Stimulated activated CD4-positive, alpha-beta T cell treated with anti-CD3 and anti-CD28 coated beads, Interleukin-12 subunit alpha, Interleukin-12 subunit beta, amount 100 ng/mL, for 4 hours (primary cell): ENCODE results near the gene ATP5IF1.

Experiments
- DNase-seq: peaks from one replicate; pipeline ENCODE4 v3.0.0-alpha.2; 2020

The ATP5IF1 gene

GRCh38 chr1:28239004-28239403 is 3.1 kb downstream of the ATP5IF1 start:
- DNase-seq = no peak

DNA sequence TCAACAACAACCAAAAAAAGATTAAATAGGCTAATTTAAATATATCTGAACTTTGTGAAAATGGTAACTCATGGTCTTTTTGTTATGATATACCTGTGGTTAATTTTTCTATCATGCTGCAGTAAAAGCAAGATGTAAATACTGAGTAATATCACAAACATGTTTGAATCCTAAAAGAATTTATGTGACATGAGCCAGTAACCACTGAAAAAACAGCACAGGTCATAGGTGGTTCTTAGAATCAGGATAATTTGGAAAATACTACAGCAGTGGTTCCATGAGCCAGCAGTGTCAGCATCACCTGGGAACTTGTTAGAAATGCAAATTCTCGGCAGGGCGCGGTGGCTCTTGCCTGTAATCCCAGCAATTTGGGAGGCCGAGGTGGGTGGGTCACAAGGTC is 4.1 kb downstream of the ATP5IF1 start:
- DNase-seq = no peak

DNA sequence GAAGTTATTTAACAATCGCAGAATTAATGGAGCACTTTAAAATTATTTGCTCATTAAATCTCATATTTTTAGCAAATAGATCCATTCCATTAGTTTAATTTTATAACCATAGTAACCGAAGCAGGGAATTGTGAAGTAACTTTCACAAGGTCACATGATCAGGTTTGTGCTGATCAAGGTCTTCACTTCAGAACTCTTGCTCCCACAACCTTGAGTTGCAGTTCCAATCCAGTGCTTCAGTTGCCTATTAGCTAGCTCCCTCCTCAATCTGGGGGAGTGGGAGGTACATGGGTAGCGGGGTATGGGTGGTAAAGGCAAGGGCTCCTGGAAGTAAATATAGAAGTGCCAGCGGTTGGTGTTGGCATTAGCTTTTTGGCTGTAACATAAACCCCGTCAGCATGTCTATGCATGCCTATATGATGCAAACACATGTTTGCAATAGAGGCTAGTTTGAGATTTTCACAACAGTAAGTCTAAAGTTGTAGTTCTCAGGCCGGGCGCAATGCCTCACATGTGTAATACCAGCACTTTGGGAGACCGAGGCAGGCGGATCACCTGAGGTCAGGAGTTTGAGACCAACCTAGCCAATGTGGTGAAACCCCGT is 5.8 kb downstream of the ATP5IF1 start:
- DNase-seq = no peak

DNA sequence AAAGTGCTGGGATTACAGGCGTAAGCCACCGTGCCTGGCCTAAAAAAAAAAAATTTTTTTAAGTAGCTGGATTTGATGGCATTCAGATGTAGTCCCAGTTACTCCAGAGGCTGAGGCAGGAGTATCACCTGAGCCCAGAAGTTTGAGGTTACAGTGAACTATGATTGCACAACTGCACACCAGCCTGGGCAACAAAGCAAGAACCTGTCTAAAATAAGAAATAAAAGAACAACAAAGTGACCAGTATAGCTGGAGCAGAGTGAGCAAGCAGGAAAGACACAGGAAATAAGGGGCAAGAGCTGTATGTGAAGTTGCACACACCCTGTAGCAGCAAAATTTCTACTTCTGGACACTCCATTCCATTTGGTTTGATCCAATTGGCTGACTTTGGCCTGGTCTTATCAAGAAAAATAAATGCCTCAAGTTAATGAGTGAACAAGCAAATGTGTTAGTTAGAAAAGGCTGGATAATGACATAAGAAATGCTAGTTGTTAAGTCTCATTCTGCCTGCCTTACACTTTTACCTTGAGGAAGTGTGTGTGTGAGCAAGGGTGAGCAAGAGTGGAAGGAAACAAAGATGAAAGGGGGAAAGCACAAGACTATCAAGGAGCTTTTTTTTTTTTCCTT is 7.9 kb downstream of the ATP5IF1 start:
- DNase-seq = no peak

- no peak for DNase-seq
These were observed 8.8 kb downstream of the ATP5IF1 start for GRCh38 chr1:28244549-28245251.

DNA sequence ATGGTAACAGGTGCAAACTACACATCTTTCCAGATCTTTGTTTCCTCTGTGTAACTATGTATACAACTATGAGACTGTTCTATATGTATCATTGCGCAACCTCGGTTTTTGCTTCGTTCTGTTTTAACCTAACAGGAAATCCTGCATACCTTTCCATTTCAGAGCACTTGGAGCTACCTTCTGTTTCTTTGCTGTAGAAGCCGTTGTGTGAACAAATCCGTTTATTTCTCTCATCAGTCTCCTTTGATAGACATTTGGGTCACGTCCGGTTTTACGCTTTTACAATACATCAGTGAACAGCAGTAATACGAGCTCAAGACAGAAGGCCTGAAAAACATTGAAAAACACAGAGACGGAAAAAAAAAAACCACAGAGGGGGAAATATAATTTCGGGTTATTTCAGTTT is 10.5 kb downstream of the ATP5IF1 start:
- DNase-seq = no peak

DNA sequence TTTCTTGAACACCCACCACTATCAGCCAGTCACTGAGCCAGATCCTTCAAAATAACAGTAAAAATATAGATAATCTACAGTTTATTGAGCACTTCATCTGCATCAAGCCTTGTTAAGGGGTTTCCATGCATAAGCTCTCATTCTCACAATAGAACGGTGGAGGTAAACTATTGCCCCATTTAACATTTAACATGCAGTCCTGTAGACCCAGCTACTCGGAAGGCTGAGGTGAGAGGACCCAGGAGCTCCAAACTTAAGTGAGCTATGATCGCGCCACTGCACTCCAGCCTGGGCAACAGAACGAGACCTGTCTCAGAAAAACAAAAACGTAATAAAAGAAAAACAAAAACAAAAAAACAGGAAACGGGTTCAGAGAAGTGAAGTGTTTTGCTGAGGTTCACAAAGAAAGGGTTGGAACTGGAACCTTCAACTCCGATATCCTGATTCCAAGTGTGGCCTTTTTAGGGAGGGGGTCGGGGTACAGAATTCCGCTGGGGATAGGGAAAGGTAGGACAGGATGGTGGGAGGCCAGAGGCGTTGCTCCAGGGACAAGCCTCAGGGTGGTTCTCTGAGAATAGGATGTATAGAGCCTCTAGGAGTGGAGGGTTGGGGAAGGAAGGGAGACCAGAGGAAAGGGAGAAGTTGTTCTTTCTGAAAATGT is 11.8 kb downstream of the ATP5IF1 start:
- no peak for DNase-seq

DNA sequence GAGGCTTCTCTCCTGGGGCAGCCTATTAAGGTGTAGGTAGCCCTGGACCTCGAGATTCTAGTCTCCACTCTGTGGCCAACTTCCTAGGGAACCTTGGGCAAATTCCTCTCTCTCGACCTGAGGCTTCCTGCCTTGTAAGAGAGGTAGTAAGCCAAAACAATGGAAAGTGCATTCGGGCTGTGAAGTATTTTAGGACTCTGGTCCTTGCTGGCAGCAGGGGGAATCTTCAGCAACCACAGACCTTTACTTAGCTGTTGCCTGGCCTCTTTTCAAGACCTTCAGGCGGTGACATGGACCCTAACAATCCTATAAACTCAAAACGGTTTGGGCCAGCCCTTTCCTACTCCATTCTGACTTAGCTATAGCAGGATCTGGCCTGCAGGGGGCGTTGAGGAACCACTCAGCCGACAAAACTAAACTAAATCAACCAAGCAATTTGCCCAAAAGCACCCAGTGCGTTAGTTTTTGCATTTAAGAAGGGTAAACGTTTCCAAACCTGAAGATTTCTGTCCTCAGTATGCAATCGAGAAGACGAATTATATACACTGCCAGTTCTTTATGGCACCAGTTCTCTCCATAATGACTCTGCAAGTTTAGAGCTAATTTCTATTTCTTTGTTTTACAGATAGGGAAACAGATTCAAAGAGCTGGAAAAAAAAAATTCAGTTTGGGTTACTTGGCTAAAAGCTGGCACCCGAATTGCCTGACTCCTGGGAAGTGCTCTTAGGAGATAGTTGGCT is 12.5 kb downstream of the ATP5IF1 start:
- peak; percentile 77 for DNase-seq

DNA sequence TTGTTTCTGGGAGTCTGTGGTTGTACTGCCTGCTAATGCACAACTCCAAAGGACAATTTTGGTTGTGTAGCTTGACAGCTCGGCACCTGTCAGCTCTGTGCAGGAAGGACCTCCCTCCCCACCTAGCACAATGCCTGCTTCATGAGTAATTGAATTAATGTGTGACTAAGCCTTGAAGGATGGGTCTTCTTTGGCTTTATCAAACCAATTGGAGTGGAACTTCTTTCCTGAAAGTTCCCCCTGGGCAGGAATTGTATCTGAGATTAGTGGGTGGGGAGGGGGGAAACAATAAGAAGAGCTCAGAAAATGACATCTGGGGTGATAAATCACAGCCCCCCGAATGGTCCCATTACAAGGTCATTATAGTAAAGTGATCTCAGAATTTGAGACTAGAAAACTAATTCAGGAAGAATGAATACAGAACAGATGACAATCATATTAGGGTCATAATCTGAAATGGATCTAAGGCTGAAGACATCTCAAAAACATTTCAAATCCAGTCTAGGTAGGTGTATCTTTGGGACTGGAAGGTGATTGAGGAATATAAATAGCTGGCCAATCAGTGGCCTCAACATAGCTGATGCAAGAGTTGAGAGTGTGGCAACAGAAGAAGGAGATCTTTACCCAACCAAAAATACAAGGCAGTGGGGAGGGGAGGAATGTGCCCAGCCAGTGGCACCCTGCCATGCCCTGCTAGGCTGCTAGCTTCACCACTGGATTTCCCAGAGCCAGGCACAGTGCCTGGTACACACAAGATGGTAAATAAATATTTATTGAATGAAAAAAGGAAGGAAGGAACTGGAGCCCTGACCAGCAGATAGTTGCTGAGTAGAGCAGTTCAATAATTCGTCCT is 13.3 kb downstream of the ATP5IF1 start:
- DNase-seq = no peak

DNA sequence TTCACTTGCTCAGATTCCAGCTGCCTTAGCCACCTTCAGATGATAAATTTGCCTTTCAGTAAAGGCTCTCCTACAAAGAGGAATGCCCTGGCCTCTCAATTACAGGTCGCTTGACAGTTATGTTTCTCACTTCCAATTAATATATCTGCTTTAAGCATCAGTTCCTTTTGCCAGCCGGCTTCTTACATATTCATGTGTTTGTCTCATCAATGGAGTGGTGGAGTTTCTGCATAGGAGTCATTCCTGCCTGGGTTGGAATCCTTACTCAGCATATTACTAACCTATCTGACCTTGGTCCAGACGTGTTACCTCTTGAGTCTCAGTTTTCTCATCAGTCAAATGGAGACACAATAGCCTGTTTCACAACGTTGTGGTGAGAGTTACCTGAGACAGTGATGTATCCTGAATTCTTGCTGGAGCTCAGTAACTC is 14.0 kb downstream of the ATP5IF1 start:
- no peak for DNase-seq

- DNase-seq = no peak
These were observed 20.4 kb downstream of the ATP5IF1 start for GRCh38 chr1:28256197-28256827.

DNA sequence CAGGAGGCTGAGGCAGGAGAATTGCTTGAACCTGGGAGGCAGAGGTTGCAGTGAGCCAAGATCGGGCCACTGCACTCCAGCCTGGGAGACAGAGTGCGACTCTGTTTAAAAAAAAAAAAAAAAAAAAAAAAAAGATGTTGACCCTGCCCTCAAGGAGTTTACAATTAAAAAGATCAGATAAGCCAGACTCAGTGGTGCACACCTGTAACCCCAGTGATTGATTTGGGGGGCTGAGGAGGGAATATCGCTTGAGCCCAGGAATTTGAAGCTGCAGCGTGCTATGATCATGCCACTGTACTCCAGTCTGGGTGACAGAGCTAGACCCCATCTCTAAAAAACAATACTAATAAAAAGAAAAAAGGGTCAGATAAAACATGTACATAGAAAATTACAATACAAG is 21.8 kb downstream of the ATP5IF1 start:
- DNase-seq = no peak

DNA sequence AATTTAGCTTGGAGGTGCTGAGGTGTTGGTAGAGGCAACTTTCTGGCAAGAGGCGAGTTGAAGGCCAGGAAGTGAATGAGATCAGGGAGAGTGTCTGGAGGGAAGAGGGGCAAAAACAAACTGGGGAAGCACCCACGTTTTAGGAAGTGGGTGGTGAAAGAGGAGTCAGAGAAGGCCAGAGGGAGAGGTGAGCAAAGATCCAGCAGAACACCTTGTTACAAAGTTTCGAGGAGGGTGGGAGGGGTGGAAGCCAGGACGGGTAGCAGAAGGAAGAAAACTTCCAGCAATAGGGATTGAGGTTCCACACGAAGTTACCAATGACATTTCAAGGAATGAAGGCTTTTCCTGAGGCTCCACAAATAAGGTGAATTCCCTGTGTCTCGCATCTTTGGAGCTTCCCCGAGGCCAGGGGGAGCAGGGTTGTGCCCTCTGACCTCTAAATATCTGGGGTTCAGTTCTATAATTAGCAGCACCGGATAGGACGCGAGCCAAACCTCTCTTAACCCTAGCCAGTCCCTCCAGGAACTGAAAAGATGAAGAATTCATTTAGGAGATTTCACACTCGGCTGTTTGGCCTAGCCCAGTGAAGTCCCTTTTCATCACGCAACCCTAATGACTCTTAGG is 22.8 kb downstream of the ATP5IF1 start:
- no peak for DNase-seq

GRCh38 chr1:28259252-28259933 is 23.5 kb downstream of the ATP5IF1 start, which contains the start of gene SESN2:
Gene SESN2 (plus strand): TSS chr1:28259518. CDS start chr1:28259848, 330 bp downstream.
- DNase-seq = peak; percentile 98

DNA sequence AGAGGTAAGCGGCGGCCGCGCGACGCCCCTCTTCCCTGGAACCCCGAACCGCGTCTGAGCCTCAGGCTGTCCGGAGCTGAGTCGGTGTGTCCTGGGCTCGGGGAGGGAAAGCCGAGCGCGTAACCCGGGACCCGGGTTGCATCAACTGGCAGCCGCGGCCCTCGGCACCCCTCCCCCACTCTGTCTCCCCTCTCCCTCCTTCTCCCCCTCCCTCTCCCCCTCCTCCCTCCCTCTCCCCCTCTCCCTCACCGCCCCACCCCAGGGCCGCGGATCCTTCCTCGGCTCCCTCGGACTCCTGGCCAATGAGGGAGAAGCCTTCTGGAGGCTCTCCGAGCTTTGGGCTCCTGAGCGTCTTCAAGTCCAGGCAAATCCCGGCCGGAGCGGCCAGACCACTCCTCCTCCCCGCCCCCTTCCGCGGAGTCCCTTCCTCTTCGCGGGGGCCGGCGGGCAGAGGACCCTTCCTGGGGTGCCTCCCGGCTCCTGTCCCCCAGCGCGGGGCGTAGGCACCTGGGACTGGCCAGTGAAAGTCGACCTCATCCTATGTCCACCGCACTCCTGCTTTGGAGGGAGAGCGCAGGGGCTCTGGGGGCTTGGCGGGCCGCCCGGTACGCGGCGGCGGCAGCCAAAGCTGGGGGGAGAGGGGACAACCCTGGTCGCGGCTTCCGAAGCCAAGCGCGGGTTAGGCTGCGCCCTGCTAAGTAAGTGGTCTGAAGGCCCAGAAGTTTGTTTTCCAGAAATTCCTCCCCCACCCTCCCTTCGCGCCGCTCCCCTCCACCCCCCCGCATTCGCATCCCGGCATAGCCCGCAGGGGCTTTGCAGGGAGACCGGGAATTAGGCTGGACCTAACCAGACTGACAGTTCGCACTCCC is 24.2 kb downstream of the ATP5IF1 start:
- DNase-seq = peak; percentile 40

GRCh38 chr1:28260803-28261174 is 24.9 kb downstream of the ATP5IF1 start:
- DNase-seq = no peak

DNA sequence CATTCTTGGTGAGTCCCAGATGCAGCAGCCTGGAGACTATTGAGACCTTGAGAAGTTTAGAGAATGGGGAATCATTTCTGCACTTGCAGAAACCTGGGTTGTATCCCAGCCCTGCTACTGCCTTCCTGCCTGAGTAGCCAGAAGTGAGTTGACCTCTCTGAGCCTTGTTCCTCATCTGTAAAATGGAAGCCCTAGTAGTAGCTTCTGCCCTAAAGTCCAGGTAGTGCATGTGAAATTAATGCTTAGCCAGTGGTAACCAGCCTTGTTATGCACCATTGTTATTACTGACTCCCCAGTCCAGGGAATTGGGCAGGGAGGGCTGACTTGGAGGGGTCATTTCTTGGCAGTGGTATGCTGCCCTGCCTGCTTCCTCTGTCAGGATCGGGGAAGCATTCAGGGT is 29.0 kb downstream of the ATP5IF1 start:
- DNase-seq = no peak

- no peak for DNase-seq
These were observed 29.7 kb downstream of the ATP5IF1 start for GRCh38 chr1:28265577-28265976.

- no peak for DNase-seq
These were observed 31.0 kb downstream of the ATP5IF1 start for GRCh38 chr1:28266920-28267322.
